GM23338 (cell line): ENCODE measurements around the gene OLFML2A. TPM values are rescaled to one million over a fixed set of nuclear protein-coding genes. Genes with fewer than 3 reads are reported as not detected.

Source experiments
- ATAC-seq: fragments of 200-7000 bp; cut with Tn5 transposase; 3 replicates; pipeline ENCODE4 v1.9.1; 2020
- DNase-seq: peaks from one replicate; pipeline ENCODE4 v3.0.0-alpha.2; 2015; ENCODE audit warnings: low spot score
- H2AFZ ChIP-seq: fragments of 200-600 bp; sonication (generic); 2 replicates; pipeline ENCODE4 v1.8.0; 2016; ENCODE audit warnings: antibody characterized with exemption, mild to moderate bottlenecking, moderate library complexity
- H3F3A ChIP-seq: fragments of 200-600 bp; sonication (generic); replicated peaks from 2 replicates; pipeline ENCODE4 v1.8.0; 2017; ENCODE audit warnings: antibody characterized with exemption, mixed run types, low read depth
- H3K27ac ChIP-seq: fragments of 200-600 bp; sonication (generic); 2 replicates; pipeline ENCODE4 v1.6.1; 2016; ENCODE audit warnings: low read depth
- H3K27me3 ChIP-seq: fragments of 200-600 bp; sonication (generic); 2 replicates; pipeline ENCODE4 v1.8.0; 2016; ENCODE audit warnings: mild to moderate bottlenecking, mixed run types, moderate library complexity; ENCODE audit not compliant: insufficient read depth
- H3K36me3 ChIP-seq: fragments of 200-600 bp; sonication (generic); 2 replicates; pipeline ENCODE4 v1.8.0; 2016; ENCODE audit warnings: mild to moderate bottlenecking; ENCODE audit not compliant: insufficient read depth
- H3K4me1 ChIP-seq: fragments of 200-600 bp; sonication (generic); 2 replicates; pipeline ENCODE4 v1.8.0; 2016; ENCODE audit warnings: mild to moderate bottlenecking, moderate library complexity; ENCODE audit not compliant: insufficient read depth
- H3K4me2 ChIP-seq: fragments of 200-600 bp; sonication (generic); 2 replicates; pipeline ENCODE4 v1.7.1; 2017; ENCODE audit warnings: mixed run types
- H3K4me3 ChIP-seq: fragments of 200-600 bp; sonication (generic); 2 replicates; pipeline ENCODE4 v1.6.1; 2016; ENCODE audit warnings: mixed run types
- H3K79me2 ChIP-seq: fragments of 200-600 bp; sonication (generic); replicated peaks from 2 replicates; pipeline ENCODE4 v1.8.0; 2017; ENCODE audit warnings: mild to moderate bottlenecking; ENCODE audit not compliant: insufficient read depth
- H3K9me2 ChIP-seq: fragments of 200-600 bp; sonication (generic); 2 replicates; pipeline ENCODE4 v1.8.0; 2017; ENCODE audit not compliant: insufficient read depth
- H4K20me1 ChIP-seq: fragments of 200-600 bp; sonication (generic); replicated peaks from 2 replicates; pipeline ENCODE4 v1.8.0; 2017; ENCODE audit warnings: mild to moderate bottlenecking; ENCODE audit not compliant: insufficient read depth
- H3K27ac Mint-ChIP-seq: 2 replicates; pipeline ENCODE4 v1.8.0; 2020; ENCODE audit warnings: inconsistent platforms, mild to moderate bottlenecking, moderate library complexity, mixed read lengths
- H3K27me3 Mint-ChIP-seq: 3 replicates; pipeline ENCODE4 v1.8.0; 2022; ENCODE audit warnings: low read depth, mild to moderate bottlenecking, moderate library complexity, mixed read lengths, inconsistent platforms; ENCODE audit not compliant: insufficient read depth, poor library complexity
- H3K36me3 Mint-ChIP-seq: 3 replicates; pipeline ENCODE4 v1.8.0; 2021; ENCODE audit warnings: low read depth, mild to moderate bottlenecking, inconsistent platforms, moderate library complexity, mixed read lengths
- H3K4me1 Mint-ChIP-seq: 3 replicates; pipeline ENCODE4 v1.8.0; 2020; ENCODE audit warnings: mild to moderate bottlenecking, inconsistent platforms, mixed read lengths
- H3K4me3 Mint-ChIP-seq: 3 replicates; pipeline ENCODE4 v1.8.0; 2021; ENCODE audit warnings: moderate library complexity, mild to moderate bottlenecking, inconsistent platforms, mixed read lengths
- H3K9me3 Mint-ChIP-seq: 3 replicates; pipeline ENCODE4 v1.8.0; 2020; ENCODE audit warnings: moderate library complexity, mild to moderate bottlenecking, inconsistent platforms, mixed read lengths
- EZH2 ChIP-seq: fragments of 200-600 bp; sonication (generic); IDR thresholded peaks from one replicate; pipeline ENCODE4 v1.8.0; 2017; ENCODE audit warnings: antibody characterized with exemption, mild to moderate bottlenecking, low read depth; ENCODE audit not compliant: unreplicated experiment
- JUNB ChIP-seq: IDR thresholded peaks from one replicate; pipeline ENCODE4 v1.6.1; 2016; ENCODE audit warnings: antibody characterized with exemption; ENCODE audit not compliant: unreplicated experiment
- NANOG ChIP-seq: IDR thresholded peaks from 2 replicates; pipeline ENCODE4 v1.6.1; 2016; ENCODE audit warnings: antibody characterized with exemption, borderline replicate concordance
- REST ChIP-seq: IDR thresholded peaks from one replicate; pipeline ENCODE4 v1.6.1; 2018; ENCODE audit warnings: antibody characterized with exemption; ENCODE audit not compliant: unreplicated experiment
- STAT1 ChIP-seq: IDR thresholded peaks from one replicate; pipeline ENCODE4 v1.6.1; 2016; ENCODE audit warnings: antibody characterized with exemption; ENCODE audit not compliant: unreplicated experiment
- ZNF462 ChIP-seq: fragments of 250-450 bp; sonication (Bioruptor Pico); IDR thresholded peaks from 2 replicates; pipeline ENCODE4 v1.5.0; 2020; ENCODE audit warnings: mild to moderate bottlenecking, moderate library complexity
- polyA plus RNA-seq: library from polyadenylated mRNA; unstranded; fragments of >200 nt; fragmentation: Nextera tagmentation; extraction: Ambion mirVana; gene quantifications from 2 replicates; pipeline ENCODE4 v1.2.1, GENCODE V29; 2016
- total RNA-seq: library from RNA; depleted of rRNA; stranded (reverse); fragments of >200 nt; shearing (Covaris generic); gene quantifications from 2 replicates; pipeline ENCODE4 v1.2.3, GENCODE V29; 2014
- TF ChIP-seq, protein P1 (sequence below), 2 experiments: fragments of 200-600 bp in 1 of 2; sonication (generic) in 1 of 2; conservative IDR thresholded peaks; 2 replicates each; pipeline versions ENCODE4 v1.5.1 to v1.6.1; 2016 to 2017; ENCODE audit warnings: antibody characterized with exemption in 2 of 2, low read depth in 2 of 2, mild to moderate bottlenecking in 2 of 2, moderate library complexity in 1 of 2

OLFML2A gene
- total and polyA plus RNA-seq, 2 experiments from 2014 or later, result 1.1 to 6.7 TPM

DNA sequence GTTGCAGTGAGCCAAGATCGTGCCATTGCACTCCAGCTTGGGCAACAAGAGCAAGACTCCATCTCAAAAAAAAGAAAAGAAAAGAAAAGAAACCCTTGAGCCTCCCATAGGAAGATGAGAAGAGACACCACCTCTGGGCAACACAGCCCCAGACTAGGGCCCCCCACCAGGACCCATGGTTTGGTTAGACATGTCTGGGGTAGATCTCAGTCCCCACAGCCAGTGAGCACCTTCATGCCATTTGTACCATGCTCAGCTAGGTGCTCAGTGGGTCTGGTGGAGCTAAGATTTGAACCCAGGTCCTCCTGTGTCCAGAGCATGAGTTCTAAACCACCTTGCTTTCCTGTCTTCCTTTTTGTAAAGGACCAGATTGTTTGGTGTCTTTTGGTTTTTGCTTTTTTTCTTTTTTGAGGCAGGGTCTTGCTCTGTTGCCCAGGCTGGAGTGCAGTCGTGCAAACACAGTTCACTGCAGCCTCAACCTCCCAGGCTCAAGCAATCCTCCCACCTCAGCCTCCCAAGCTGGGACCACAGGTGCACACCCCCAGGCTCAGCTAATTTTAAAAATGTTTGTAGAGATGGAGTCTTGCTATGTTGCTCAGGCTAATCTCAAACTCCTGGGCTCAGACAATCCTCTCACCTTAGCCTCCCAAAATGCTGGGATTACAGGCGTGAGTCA, 11.7 kb downstream of the OLFML2A start:
- Mint-ChIP-seq H3K9me3 (no peaks in the 10 kb centered on the region), H3K36me3 (no peaks in the 10 kb centered on the region), H3K27me3 (peaks cover 1% of the 10 kb centered on the region), H3K27ac (no peak overlapping the region), H3K4me1 (no peaks in the 10 kb centered on the region), H3K4me3 (no peak overlapping the region)
- H3K27me3 ChIP-seq, result no peaks in the 10 kb centered on the region
- H4K20me1 ChIP-seq, result no peaks in the 10 kb centered on the region
- no peaks in the 10 kb centered on the region for H3K4me1 ChIP-seq
- no peak overlapping the region for H3K27ac ChIP-seq
- H2AFZ ChIP-seq, result no peak overlapping the region
- H3K9me2 ChIP-seq, result no peaks in the 10 kb centered on the region
- H3K4me3 ChIP-seq, result no peak overlapping the region
- no peak overlapping the region for H3K4me2 ChIP-seq
- DNase-seq (no peak), ATAC-seq (no peak)
- H3K79me2 ChIP-seq, result no peaks in the 10 kb centered on the region
- TF ChIP-seq ZNF462 (no peak), STAT1 (no peak), EZH2 (no peak), JUNB (no peak), REST (no peak), NANOG (no peak)
- TF ChIP-seq, protein P1, sequence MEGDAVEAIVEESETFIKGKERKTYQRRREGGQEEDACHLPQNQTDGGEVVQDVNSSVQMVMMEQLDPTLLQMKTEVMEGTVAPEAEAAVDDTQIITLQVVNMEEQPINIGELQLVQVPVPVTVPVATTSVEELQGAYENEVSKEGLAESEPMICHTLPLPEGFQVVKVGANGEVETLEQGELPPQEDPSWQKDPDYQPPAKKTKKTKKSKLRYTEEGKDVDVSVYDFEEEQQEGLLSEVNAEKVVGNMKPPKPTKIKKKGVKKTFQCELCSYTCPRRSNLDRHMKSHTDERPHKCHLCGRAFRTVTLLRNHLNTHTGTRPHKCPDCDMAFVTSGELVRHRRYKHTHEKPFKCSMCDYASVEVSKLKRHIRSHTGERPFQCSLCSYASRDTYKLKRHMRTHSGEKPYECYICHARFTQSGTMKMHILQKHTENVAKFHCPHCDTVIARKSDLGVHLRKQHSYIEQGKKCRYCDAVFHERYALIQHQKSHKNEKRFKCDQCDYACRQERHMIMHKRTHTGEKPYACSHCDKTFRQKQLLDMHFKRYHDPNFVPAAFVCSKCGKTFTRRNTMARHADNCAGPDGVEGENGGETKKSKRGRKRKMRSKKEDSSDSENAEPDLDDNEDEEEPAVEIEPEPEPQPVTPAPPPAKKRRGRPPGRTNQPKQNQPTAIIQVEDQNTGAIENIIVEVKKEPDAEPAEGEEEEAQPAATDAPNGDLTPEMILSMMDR (conservative IDR thresholded peaks at IDR 0.05; ENCODE audit: low read depth in 2 of 2), result no peak
- no peaks in the 10 kb centered on the region for H3F3A ChIP-seq
- no peaks in the 10 kb centered on the region for H3K36me3 ChIP-seq
